ENCODE data around the gene STX19. TPM values are rescaled to one million over a fixed set of nuclear protein-coding genes. Genes with fewer than 3 reads are reported as not detected.
A peak's percentile ranks its signal among the peaks of the same experiment; 100 is the strongest.
"Not testable (repeated sequence)": the region's sequence is repeated elsewhere in the genome, so short reads cannot be mapped to it uniquely, and the experiment has no call there.

Gene STX19
- total and polyA plus RNA-seq, 9 donors = 0.04 to 1.1 (median 0.18) TPM; not detected in 2

- no peak for DNase-seq
- no CpG with 5 or more reads among the region's 3 CpGs for WGBS (ENCODE audit: insufficient coverage)
Measured at GRCh38 chr3:93983408-93983807, 45.0 kb downstream of the STX19 start.

GRCh38 chr3:93981649-93982048 is 46.7 kb downstream of the STX19 start:
- 97% methylated on average over 9 of the region's 13 CpGs for WGBS (ENCODE audit: insufficient coverage)
- no peak for DNase-seq

More at GRCh38 chr3:93983408-93983807, 45.0 kb downstream of the STX19 start:
- peaks cover 5% of the 10 kb centered on the region for H3K4me1 ChIP-seq (ENCODE audit: control insufficient read depth, insufficient read depth, low read length)
- no peak overlapping the region for H3K27ac ChIP-seq (ENCODE audit: low read length)
- H3K36me3 ChIP-seq (ENCODE audit: control insufficient read depth, insufficient read depth, low read length) = no peaks in the 10 kb centered on the region
- no peak overlapping the region for H3K4me3 ChIP-seq (ENCODE audit: low read length)
- H3K9me3 ChIP-seq (replicated peaks; ENCODE audit: control insufficient read depth, low read depth, low read length) = no peaks in the 10 kb centered on the region
- H3K27me3 ChIP-seq (ENCODE audit: control insufficient read depth, insufficient read depth, low read length) = no peaks in the 10 kb centered on the region

GRCh38 chr3:93979850-93980676 is 48.3 kb downstream of the STX19 start, which contains the start of gene ARL13B:
TSS of gene ARL13B (plus strand) at chr3:93980155. CDS start at chr3:93980424, 269 bp downstream.
- H3K27me3 ChIP-seq (ENCODE audit: control insufficient read depth, insufficient read depth, low read length) = no peaks in the 10 kb centered on the region
- no peaks in the 10 kb centered on the region for H3K36me3 ChIP-seq (ENCODE audit: control insufficient read depth, insufficient read depth, low read length)
- WGBS (ENCODE audit: insufficient coverage) = under 1% methylated on average over 58 of the region's 66 CpGs
- peak; percentile 100 for DNase-seq
- peak within 1 kb of the TSS; percentile 98 for H3K27ac ChIP-seq (ENCODE audit: low read length)
- H3K4me1 ChIP-seq (ENCODE audit: control insufficient read depth, insufficient read depth, low read length) = peaks cover 5% of the 10 kb centered on the region
- H3K9me3 ChIP-seq (replicated peaks; ENCODE audit: control insufficient read depth, low read depth, low read length) = no peaks in the 10 kb centered on the region
- H3K4me3 ChIP-seq (ENCODE audit: low read length) = peak within 1 kb of the TSS; percentile 96

More at GRCh38 chr3:93981649-93982048, 46.7 kb downstream of the STX19 start:
- Histone ChIP-seq H3K4me3 (ENCODE audit: low read length) (no peak overlapping the region), H3K9me3 (replicated peaks; ENCODE audit: control insufficient read depth, low read depth, low read length) (no peaks in the 10 kb centered on the region), H3K27me3 (ENCODE audit: control insufficient read depth, insufficient read depth, low read length) (no peaks in the 10 kb centered on the region), H3K4me1 (ENCODE audit: control insufficient read depth, insufficient read depth, low read length) (peaks cover 5% of the 10 kb centered on the region), H3K36me3 (ENCODE audit: control insufficient read depth, insufficient read depth, low read length) (no peaks in the 10 kb centered on the region), H3K27ac (ENCODE audit: low read length) (no peak overlapping the region)

- no peaks in the 10 kb centered on the region for H3K36me3 ChIP-seq (ENCODE audit: control insufficient read depth, insufficient read depth, low read length)
- peak within 1 kb of the TSS; percentile 61 for H3K4me3 ChIP-seq (ENCODE audit: low read length)
- H3K27me3 ChIP-seq (ENCODE audit: control insufficient read depth, insufficient read depth, low read length) = no peaks in the 10 kb centered on the region
- H3K27ac ChIP-seq (ENCODE audit: low read length) = peak within 1 kb of the TSS; percentile 96
- under 1% methylated on average over 38 of the region's 53 CpGs for WGBS (ENCODE audit: insufficient coverage)
- peak; percentile 96 for DNase-seq
- H3K4me1 ChIP-seq (ENCODE audit: control insufficient read depth, insufficient read depth, low read length) = peaks cover 3% of the 10 kb centered on the region
- H3K9me3 ChIP-seq (replicated peaks; ENCODE audit: control insufficient read depth, low read depth, low read length) = no peaks in the 10 kb centered on the region
Measured at GRCh38 chr3:93973131-93974126, 55.0 kb downstream of the STX19 start, which contains the start of gene PROS1. TSS of gene PROS1 (minus strand) at chr3:93973896. CDS start at chr3:93973749, 147 bp downstream.

GRCh38 chr3:93969997-93970396 is 58.4 kb downstream of the STX19 start:
- Histone ChIP-seq H3K4me1 (ENCODE audit: control insufficient read depth, insufficient read depth, low read length) (peaks cover 3% of the 10 kb centered on the region), H3K36me3 (ENCODE audit: control insufficient read depth, insufficient read depth, low read length) (no peaks in the 10 kb centered on the region), H3K27me3 (ENCODE audit: control insufficient read depth, insufficient read depth, low read length) (no peaks in the 10 kb centered on the region), H3K27ac (ENCODE audit: low read length) (no peak overlapping the region), H3K4me3 (ENCODE audit: low read length) (no peak overlapping the region), H3K9me3 (replicated peaks; ENCODE audit: control insufficient read depth, low read depth, low read length) (no peaks in the 10 kb centered on the region)
- WGBS (ENCODE audit: insufficient coverage) = no CpG with 5 or more reads among the region's 1 CpG
- no peak for DNase-seq

GRCh38 chr3:93969443-93969842 is 59.0 kb downstream of the STX19 start:
- DNase-seq = no peak
- Histone ChIP-seq H3K9me3 (replicated peaks; ENCODE audit: control insufficient read depth, low read depth, low read length) (no peaks in the 10 kb centered on the region), H3K27ac (ENCODE audit: low read length) (no peak overlapping the region), H3K36me3 (ENCODE audit: control insufficient read depth, insufficient read depth, low read length) (no peaks in the 10 kb centered on the region), H3K4me3 (ENCODE audit: low read length) (no peak overlapping the region), H3K4me1 (ENCODE audit: control insufficient read depth, insufficient read depth, low read length) (peaks cover 3% of the 10 kb centered on the region), H3K27me3 (ENCODE audit: control insufficient read depth, insufficient read depth, low read length) (no peaks in the 10 kb centered on the region)
- WGBS (ENCODE audit: insufficient coverage) = 0% methylated on average over 1 of the region's 3 CpGs

GRCh38 chr3:93965106-93965505 is 63.3 kb downstream of the STX19 start:
- H3K27ac ChIP-seq (ENCODE audit: low read length); H3K36me3 ChIP-seq (ENCODE audit: control insufficient read depth, insufficient read depth, low read length); H3K4me1 ChIP-seq (ENCODE audit: control insufficient read depth, insufficient read depth, low read length); H3K9me3 ChIP-seq (replicated peaks; ENCODE audit: control insufficient read depth, low read depth, low read length); H3K4me3 ChIP-seq (ENCODE audit: low read length); DNase-seq; H3K27me3 ChIP-seq (ENCODE audit: control insufficient read depth, insufficient read depth, low read length): not testable (repeated sequence)
- WGBS (ENCODE audit: insufficient coverage) = 97% methylated on average over 19 of the region's 19 CpGs

Other genes starting within 250 kb of the STX19 start
- 22.5 TPM for gene PROS1, start 54.7 kb downstream of the STX19 start, total RNA-seq
- gene PROS1, start 54.7 kb downstream of the STX19 start, polyA plus RNA-seq (ENCODE audit: insufficient read depth in 1 of 8, insufficient read length in 8 of 8, low replicate concordance in 1 of 8) = 10 to 100 TPM; 21.0 to 33.8 (median 23.9) TPM
- gene ARL13B, start 48.4 kb downstream of the STX19 start, total RNA-seq = 7.3 TPM
- gene ARL13B, start 48.4 kb downstream of the STX19 start, polyA plus RNA-seq (ENCODE audit: insufficient read depth in 1 of 8, insufficient read length in 8 of 8, low replicate concordance in 1 of 8) = 10 to 100 TPM in 1 of 8 donors, 1 to 10 TPM in 7; 5.4 to 10.5 (median 7.2) TPM
- 5.4 TPM for gene DHFR2, start 34.3 kb upstream of the STX19 start, total RNA-seq
- gene DHFR2, start 34.3 kb upstream of the STX19 start, polyA plus RNA-seq (ENCODE audit: insufficient read depth in 1 of 8, insufficient read length in 8 of 8, low replicate concordance in 1 of 8) = 1 to 10 TPM; 3.1 to 5.2 (median 3.9) TPM
- gene NSUN3, start 34.5 kb upstream of the STX19 start, total RNA-seq = 10.1 TPM
- gene NSUN3, start 34.5 kb upstream of the STX19 start, polyA plus RNA-seq (ENCODE audit: insufficient read depth in 1 of 8, insufficient read length in 8 of 8, low replicate concordance in 1 of 8) = 1 to 10 TPM; 5.8 to 9.1 (median 6.6) TPM

Data from muscle of leg (tissue), 11 donors.